Erythroblast (primary cell): ENCODE measurements around the gene KCNMA1.

ENCODE experiments used
- DNase-seq, 2 experiments: peaks; one replicate each; lab custom pipeline; 2025; lab: John Stamatoyannopoulos, UW
- GATA1 ChIP-seq: IDR thresholded peaks from 2 replicates; pipeline ENCODE4 v1.6.1; 2011; ENCODE audit warnings: low read depth, mild to moderate bottlenecking, control low read depth, low read length, moderate library complexity
- POLR2A ChIP-seq: IDR thresholded peaks from 2 replicates; pipeline ENCODE4 v1.6.1; 2011; ENCODE audit warnings: mild to moderate bottlenecking, low read length

KCNMA1 gene

DNA sequence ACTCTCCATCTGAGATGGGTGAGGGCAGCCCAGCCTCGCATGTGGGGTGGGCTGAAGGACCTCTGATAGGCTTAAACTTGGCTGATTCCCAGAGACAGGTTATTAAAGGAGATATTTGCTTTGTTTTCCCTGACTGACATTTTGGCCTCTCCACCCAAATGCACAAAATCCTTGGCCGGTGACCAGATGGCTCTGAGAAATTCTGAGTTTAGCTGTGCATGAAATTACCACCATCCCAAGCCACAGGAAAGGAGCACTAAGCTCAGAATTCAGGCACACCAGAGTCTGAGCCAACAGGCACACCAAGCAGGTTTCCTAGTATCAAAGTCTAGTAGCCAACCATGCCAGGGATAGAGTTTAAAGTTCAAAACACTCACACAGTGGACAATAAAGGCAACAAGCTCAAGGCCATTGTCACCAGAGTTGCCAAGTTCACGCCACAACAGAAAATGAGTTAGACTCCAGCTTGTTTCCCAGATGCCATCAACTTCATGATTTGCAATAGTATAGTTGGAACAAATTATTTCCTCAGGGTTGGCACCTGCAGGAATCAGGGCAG, 387.6 kb downstream of the KCNMA1 start:
- no peak for DNase-seq
- TF ChIP-seq GATA1 (no peak), POLR2A (no peak)

DNA sequence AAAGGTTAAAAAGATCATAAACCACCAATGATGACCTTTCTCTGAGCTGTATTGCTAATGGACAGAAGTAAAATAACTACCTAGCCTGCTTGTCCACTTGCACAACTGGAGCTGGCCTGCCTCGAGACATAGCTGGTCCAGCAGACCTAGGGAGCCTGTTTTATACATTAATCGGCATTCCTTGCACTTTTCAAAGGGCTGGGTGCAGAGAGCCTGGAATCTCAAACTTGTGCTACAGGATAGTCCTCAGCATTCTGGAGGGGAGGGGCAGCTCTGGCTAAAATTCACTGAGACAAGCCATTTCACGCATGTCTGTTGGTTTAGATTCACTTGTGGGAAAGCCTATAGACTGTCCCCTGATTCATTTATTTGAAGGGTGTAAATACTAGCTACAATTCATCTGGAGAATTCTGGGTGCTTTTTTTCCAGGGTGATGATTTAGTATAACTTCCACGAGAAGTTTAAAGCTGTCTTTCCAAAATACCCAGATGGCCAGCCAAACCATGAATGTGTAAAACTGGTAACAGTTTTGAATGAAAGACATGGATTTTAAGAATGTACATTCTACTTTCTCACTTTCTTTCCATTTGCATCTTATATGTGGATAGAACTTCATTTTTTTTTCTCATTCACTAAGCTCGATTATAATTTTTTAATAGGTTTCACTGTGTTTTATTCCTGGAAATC, 389.4 kb downstream of the KCNMA1 start:
- no peak for TF ChIP-seq POLR2A
- TF ChIP-seq GATA1 = no peak
- DNase-seq = no peak

DNA sequence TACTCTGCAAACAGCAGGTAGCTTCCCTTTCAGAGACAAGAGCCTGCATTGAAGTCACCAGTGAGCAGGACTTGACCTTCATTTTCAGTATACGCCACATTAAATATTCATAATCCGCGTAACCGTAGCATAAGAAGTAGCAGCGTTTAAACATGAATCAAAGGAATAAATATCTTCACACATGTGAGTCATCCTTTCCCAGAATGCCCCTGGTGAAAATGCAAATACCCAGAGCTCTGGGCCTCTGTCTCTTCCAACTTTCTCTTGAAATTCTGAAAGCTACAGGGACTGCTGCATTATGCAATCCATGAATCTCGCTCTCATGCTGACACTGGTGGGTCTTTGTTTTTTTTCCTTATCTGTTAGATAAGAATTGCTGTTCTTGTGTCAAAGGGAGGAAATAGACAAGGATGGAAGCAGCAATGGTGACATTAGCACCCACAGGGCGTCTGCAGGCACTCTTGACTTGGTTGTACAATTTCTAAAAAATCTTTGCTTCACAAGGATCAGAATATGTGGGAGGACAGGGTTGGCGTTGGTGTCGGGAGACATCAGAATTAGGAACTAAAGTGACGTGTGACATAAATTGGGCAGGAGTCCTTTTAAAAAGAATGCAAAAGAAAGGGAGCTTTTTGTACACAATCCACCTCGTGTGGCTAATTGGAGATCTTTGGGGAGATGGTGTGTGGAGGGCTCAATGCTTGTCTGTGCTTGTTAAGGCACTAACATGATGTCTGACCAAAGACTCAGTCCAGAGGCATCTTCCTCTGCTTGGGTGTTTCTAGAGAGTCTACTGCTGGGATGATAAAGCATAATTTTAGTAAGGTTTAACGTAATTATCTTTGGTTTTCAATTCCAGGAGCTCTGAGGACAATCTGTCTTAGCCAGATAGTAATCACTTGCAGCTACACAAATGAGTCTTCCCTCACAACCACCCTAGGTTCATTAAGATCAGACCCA, 390.3 kb downstream of the KCNMA1 start:
- TF ChIP-seq POLR2A = no peak
- no peak for TF ChIP-seq GATA1
- DNase-seq = no peak

DNA sequence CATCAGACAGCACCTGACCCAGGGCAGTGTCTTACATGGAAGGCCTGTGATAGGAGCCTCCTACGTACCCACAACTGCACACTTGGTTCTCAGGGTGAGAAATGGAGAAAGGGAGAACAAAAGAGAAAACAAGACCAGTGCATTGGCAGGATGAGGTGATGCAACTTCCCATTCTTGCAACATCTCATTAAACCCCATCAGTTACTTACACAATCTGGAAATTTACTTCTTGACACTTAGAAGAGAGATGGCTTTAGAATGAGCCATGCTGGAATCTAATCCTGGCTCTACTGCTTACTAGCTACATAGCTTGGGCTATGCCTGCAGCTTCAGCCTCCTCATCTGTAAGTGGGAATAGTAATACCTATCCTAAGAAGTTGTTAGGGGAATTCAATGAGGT, 391.7 kb downstream of the KCNMA1 start:
- no peak for TF ChIP-seq GATA1
- no peak for TF ChIP-seq POLR2A
- DNase-seq = no peak

DNA sequence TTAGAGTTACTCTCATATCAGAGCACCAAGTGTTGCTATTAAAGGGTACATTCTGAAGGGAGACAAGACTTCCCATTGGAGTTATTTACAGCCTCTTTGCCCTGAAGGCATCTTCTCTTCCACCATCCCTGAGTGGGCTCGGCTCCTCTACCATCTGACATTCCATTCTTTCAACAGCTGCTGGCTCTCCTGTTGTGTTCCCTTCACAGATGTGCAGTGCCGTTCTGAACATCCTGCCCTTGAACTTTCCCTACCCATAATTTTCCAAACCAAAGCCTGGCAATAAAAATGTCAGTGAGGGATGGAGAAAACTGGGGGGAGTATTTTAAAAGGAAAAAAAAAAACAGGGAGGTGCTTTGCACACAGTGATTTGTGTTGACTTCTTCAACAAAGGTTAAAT, 392.9 kb downstream of the KCNMA1 start:
- no peak for TF ChIP-seq GATA1
- no peak for TF ChIP-seq POLR2A
- no peak for DNase-seq

DNA sequence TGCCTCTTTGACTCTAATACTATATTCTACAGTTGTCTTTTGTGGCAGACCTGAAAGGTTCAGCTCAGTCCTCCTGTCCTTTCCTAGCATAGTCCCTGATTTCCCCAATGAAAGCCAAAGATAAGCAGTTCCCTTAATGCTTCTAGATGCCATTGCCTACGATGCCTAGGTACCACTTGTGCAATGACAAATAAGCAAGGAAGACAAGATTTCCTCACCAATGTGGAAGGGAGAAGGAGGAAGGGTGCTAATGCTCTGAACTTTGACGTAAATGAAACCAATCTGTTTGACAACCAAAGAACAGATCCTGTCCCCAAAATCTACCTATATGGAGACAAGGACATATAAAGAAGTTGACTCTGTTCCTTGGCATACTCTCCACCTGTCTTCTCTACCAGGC, 393.3 kb downstream of the KCNMA1 start:
- no peak for DNase-seq
- no peak for TF ChIP-seq GATA1

DNA sequence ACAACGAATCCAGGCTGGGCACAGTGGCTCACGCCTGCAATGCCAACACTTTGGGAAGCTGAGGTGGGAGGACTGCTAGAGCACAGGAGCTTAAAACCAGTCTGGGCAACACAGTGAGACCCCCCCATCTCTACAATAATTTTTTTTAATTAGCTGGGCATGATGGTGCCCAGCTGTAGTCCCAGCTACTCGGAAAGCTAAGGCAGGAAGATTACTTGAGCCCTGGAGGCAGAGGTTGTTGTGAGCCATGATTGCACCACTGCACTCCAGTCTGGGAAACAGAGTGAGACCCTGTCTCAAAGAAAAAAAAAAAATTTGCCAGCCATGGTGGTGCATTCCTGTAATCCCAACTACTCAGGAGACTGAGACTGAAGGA, 396.3 kb downstream of the KCNMA1 start:
- DNase-seq = no peak
- TF ChIP-seq POLR2A (no peak), GATA1 (no peak)

DNA sequence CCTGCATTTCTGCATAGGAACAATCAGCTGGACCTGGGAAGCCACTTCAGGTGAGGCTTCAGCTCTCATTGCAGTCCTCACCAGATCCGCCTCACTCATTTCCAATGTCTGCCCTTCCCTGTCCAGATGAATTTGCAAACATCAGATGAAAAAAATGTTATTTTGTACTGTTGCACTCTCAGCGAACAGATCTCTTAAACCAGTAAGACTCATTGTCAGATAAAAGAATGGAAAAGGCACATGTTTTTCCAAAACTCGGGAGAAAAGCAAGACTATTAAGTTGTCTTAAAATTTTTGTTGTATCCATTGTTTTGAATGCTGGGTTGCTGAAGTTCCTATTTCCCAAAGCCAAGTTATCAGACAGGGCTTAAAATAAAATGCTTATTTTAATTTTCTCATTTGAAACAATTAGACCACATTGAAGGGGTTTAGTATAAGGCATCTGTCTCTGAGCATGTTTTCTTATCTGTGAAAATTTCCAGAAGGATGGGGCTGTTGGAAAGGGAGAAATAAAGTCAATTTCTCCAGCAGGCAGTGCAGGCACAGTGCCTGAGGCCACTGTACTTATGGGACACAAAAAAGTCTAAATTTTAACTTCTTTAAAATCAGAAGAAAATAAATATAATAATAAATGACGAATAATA, 396.8 kb downstream of the KCNMA1 start:
- no peak for DNase-seq
- TF ChIP-seq POLR2A = no peak
- no peak for TF ChIP-seq GATA1

DNA sequence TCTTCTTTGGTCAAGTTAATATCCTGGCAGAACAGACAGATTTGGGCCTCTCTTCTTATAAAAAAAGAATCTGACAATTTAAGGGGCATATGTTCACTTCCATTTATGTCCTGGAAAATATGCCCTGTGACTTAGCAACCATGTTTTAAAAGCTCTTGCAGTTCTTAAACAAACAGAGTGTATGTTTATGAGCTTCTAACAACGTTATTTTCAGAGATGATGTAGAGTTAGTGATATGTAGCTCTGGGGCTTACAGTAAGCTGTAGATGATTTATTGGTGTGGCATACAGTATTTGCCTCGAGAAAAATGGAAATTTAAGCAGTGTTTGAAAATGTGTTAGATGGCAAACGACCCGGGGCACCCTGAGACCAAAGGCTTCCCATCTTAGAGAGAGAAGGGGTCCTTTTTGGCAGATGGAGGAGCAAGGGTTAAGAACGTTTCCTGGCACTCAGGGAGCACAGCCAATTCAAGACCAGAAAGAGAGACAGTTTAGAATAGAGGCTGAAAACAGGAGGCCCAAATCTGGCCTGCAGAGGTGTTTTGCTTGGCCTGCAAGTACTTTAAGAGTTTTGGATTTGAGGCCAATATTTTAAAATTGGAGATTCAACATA, 397.5 kb downstream of the KCNMA1 start:
- no peak for DNase-seq
- no peak for TF ChIP-seq GATA1

DNA sequence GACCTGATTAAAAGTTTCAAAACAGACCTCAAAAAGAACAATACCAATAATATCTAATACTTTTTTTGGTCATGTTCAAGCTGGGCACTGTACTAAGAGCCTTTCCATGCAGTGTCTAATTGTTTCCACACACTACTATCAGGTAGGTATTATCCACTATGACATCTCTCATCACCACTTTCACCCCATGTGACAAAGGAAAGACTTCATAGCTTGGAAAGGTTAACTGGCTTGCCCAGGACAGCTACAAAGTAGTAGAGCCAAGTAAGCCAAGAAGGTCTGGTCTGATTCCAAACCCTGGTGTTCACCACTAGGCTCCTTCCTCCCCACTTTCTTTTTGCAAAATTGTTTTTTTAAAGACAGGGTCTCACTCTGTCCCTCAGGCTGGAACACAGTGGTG, 400.5 kb downstream of the KCNMA1 start:
- no peak for DNase-seq
- no peak for TF ChIP-seq POLR2A
- no peak for TF ChIP-seq GATA1

DNA sequence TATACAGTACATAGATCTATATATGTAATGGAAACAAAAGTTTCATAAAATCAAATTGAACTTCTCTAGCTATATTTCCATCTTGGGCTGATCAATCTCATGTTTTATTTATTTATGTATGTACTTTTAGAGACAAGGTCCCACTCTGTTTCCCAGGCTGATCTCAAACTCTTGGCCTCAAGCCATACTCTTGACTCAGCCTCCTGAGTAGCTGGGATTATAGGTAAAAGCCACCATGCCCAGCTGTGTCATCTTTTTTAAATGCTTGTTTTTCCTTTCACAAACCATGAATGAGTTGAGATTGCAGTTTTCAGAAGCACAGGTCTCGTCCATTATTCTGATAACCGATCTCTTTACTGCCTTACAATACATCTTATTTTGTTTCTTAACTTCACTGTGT, 400.9 kb downstream of the KCNMA1 start:
- no peak for TF ChIP-seq POLR2A
- TF ChIP-seq GATA1 = no peak
- no peak for DNase-seq

DNA sequence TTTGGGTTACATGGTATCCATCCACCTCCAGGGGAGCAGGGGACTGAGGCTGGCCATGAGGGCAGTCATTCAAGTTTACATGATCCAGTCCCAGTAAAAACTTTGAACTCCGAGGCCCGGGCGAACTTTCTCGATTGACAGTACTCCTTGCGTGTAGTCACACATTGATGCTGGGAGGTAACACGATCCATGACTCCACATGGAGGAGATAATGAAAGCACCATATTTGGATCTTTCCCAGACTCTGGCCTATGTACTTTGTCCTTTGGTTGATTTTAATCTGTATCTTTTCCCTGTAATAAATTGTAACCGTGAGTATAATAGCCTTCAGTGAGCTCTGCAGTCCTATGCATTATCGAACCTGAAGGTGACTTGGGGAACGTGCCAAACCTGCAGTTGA, 401.6 kb downstream of the KCNMA1 start:
- DNase-seq = no peak
- TF ChIP-seq GATA1 = no peak
- TF ChIP-seq POLR2A = no peak

DNA sequence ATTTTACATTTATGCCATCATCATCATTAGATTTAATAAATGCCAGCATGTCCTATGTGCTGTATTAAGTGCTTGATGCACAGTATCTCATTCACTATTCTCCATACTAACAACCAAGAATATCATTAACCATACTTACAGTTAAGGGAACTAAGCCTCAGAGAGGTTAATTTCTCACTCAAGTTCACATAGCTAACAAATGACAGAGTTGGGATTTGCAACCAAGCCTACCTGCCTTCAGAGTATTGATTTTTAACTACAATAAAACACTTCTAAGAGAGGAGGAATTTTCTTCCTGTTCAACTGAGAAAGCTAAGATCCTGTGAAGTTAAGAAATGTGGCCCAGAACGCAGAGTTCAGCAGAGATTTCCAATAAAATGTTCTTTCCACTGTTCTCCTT, 403.0 kb downstream of the KCNMA1 start:
- TF ChIP-seq GATA1 (no peak), POLR2A (no peak)
- DNase-seq = no peak
